Adipose tissue (tissue), 3 donors: ENCODE data around the gene PRKCA. TPM values are rescaled to one million over a fixed set of nuclear protein-coding genes. Genes with fewer than 3 reads are reported as not detected.
"Not testable (repeated sequence)": the region's sequence is repeated elsewhere in the genome, so short reads cannot be mapped to it uniquely, and the experiment has no call there.

Experiments
- H3K27ac ChIP-seq: one replicate; pipeline ENCODE4 v1.5.1; 2013; ENCODE audit warnings: low read depth, low read length
- WGBS, 3 donors: extraction: QIAGEN DNeasy Blood & Tissue Kit; methylation state at CpG; one replicate each; pipeline ENCODE4 v1.1.7; 2013; 5-methylcytosine and 5-hydroxymethylcytosine counted together
- polyA plus RNA-seq, 3 donors: library from polyadenylated mRNA; stranded (reverse); fragments of 200-250 nt; gene quantifications; one replicate each; pipeline ENCODE4 v1.2.3, GENCODE V29; 2013
- donor health status: healthy with polysubstance abuse.
- donor health status: Bipolar disorder and iron deficiency.
- donor health status: healthy.

Gene PRKCA
- polyA plus RNA-seq, 3 donors, result 2.1 to 6.3 (median 2.3) TPM

DNA sequence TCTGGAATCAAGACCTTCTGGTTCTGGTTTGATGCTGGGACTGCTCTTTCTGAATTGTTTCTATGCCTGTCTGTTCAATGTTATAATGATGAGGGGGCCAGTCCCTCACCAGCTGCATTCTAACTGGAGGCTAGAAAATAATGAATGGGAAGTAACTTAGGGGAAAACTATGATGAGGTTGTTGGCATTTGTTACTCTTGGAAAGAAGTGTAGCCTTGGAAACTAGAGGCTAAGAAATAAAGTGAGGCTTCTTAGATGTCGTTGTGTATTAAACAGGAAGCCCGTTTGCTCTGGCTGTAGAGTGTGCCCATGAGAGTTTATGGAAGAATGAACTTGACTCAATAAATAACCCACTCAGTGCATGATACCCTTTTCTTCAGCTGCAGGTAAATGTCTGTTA is 140.8 kb downstream of the PRKCA start:
- 64 to 83% (median 66%) methylated on average over 2 of the region's 2 CpGs for WGBS, 3 donors

DNA sequence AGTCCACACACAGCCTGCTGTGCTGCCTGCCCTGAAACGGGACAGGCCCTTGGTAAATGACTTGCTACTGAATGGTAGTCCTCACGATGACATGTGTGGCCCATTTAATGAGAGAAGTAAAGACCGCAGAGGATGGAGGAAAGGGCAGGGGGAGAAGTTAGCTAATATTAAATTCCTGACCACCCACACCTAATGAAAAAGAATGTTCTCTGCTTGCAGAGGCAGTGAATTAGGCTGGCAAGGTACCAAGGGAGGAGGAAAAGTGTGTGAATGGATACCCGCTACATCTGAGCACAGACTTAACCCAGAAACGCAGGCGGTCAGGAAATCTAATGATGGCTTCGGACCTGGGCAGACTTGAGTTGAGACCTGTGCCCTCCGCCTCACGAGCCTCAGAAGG is 141.2 kb downstream of the PRKCA start:
- WGBS, 3 donors, result 73 to 84% (median 73%) methylated on average over 9 of the region's 9 CpGs
- H3K27ac ChIP-seq, result no peak overlapping the region

More for the DNA sequence above, 140.8 kb downstream of the PRKCA start:
- no peak overlapping the region for H3K27ac ChIP-seq

DNA sequence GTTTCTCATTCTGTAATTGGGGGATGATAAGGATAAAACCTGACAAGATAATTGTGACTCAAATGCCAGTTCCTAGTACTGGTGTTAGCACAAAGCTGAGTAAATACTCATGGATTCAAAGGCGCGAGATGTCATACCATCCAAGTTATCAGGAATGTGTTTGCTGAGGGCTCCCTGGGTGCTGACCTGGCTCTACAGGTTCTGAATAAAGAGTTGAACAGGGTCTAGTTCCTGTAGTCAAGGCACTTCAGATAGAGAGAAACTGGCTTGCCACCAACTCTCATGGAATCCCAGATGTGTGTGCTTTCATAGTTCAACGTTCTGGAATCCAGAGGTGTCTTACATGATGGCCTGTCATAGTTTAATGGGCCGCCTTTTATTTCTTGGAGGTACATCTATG is 141.6 kb downstream of the PRKCA start:
- H3K27ac ChIP-seq, result no peak overlapping the region
- WGBS, 3 donors, result 71 to 93% (median 89%) methylated on average over 4 of the region's 4 CpGs

DNA sequence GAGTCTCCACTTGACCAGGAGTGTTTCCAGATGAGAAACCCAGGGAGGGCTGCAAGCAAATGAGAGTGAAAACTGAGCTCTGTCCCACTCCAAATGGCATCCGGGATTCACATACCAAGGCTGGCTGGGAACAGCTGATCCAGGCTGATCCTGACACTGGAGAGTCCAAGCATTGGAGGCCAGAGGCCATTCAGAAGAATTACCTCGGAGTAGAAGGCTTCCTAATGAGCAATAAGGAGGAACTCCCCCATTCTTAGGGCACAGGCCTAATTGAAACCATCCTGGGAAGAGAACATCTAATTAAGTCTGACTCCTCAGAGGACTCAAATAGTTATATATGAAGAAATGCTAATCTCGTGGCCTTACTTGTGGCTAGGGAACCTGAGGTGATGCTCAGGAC is 142.8 kb downstream of the PRKCA start:
- WGBS, 3 donors, result 82 to 88% (median 88%) methylated on average over 3 of the region's 3 CpGs
- H3K27ac ChIP-seq, result no peak overlapping the region

DNA sequence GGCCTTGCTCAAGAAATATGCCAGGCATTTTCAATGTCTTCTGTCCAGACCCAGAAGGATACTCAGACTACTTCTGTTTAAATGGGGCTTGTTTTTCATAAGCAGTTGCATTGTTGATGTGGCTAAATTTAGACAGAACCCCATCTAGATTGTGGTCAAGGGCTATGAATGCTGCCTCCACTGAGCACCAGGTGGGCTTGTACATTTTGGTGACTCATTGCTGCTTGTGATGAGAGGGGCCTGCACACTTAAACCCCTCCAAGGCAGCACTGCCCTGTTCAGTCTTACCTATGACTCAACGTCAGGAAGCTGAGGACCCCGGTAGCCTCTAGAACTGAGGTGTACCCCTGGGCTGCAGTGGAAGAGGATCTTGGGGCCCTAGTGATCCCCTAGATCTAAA is 144.0 kb downstream of the PRKCA start:
- H3K27ac ChIP-seq, result no peak overlapping the region
- WGBS, 3 donors, result 78 to 100% (median 96%) methylated on average over 2 of the region's 2 CpGs

DNA sequence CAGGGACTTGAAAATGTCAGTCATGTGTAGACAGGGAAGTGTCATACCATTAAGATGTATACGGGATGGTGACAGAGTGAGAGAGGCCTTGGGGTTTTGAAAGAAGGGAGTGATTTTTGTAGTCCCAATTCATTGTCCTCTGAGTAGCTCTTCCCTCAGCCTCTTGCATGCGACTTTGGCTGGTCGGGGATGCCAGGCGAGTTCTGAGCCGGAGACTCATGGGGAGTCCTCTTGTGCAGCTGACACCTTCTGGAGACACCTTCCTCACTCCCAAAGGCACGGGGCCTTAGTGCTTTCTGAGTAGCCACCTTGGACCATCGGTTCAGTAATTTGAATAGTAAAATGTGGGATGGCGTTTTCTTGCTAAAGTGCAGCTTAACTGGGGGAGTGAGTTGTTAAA is 144.7 kb downstream of the PRKCA start:
- no peak overlapping the region for H3K27ac ChIP-seq

DNA sequence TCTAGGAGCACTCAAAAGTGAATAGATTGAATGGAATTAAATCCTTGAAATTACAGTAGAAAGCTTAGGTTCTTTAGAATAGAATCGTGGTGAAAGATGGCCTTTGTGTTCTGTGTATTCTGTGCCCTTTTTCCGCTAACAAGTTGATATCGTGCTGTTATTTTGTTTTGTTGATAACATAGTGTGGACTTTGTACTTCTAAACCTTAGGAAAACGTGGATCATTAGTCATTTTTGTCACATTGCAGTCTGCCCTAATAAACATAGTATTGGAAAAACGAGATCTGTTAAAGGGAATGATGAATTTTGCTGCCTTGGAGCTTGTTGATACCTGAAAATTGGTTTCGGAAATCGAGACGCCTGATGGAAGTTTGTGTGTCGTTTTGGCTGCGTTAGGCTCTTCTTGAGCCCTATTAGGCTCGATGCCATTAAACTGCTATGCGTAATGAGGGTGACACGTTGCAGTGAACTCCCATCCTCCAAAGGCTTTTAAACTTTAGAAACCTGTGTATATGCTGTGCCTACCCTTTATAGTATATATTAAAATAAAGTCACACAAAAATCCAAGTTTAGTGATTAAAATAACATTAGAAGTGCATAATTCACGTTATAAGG is 145.7 kb downstream of the PRKCA start:
- H3K27ac ChIP-seq, result no peak overlapping the region

More for the DNA sequence above, 144.7 kb downstream of the PRKCA start:
- WGBS, 3 donors, result 92 to 94% (median 93%) methylated on average over 8 of the region's 8 CpGs

DNA sequence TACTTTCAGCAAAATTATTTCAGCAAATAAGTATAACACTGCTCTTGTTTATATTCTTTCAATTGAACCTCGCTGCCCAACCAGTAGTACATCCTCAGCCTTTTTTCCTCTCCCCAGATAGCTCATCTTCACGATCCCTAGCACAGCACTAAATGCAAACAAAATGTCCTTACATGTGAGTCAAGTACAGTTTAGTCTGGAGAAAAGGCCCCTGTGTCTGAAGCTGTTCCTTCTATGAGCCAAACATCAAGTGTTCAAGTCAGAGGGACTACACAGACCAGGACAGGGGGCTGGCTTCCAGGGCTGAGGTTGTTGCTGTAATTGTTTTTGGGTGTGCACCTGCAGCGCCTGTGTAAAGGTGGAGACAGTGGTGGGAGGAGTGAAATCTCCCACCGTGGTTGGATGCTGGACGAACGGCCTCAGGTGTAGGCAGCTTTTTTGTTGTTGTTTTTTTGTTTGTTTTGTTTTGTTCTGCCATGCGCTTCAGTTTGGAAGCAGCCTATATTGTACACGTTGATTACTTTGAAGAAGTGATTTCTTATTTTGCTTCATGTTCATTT is 147.1 kb downstream of the PRKCA start:
- H3K27ac ChIP-seq, result no peak overlapping the region
- WGBS, 3 donors, result 83 to 86% (median 84%) methylated on average over 8 of the region's 8 CpGs

More for the DNA sequence above, 145.7 kb downstream of the PRKCA start:
- WGBS, 3 donors, result 29 to 82% (median 80%) methylated on average over 14 of the region's 14 CpGs

DNA sequence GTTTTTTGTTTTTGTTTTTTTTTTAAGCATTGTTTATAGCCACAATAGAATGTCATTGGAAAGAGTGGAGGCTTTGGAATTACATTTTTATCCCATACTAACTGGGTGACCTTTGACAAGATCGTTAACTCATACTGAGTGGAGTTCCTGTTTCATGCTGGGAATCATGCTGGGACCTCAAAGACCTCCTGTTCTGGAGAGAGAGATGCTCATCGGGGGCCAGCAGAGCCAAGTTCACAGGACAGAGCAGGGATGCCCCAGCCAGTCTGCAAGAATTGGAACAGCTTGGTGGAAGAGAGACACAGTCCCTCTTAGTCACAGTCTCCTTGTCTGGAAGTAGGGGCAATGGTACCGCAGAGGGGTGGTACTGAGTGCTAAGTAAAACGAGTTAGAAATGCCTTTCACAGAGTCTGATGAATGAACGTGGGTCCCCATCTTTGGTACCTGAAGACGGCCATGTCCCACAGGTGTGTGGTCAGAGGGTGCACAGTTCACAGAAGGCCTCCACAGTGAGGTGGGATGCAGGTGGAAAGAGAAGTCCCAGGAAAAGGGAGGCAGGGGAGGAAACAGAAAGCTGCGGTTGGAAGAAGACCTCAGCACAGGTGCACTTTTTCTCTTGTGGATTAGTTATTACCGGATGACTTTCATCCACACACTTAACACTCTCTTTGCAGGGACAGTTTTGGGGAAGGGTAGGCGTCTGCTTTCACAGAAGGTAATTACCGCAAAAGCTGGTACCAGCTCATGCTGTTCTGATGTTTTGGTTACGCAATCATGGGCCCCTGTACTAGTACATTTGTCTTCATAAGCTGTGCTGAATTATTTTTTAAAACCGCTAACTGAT is 147.8 kb downstream of the PRKCA start:
- 62 to 88% (median 87%) methylated on average over 12 of the region's 12 CpGs for WGBS, 3 donors

DNA sequence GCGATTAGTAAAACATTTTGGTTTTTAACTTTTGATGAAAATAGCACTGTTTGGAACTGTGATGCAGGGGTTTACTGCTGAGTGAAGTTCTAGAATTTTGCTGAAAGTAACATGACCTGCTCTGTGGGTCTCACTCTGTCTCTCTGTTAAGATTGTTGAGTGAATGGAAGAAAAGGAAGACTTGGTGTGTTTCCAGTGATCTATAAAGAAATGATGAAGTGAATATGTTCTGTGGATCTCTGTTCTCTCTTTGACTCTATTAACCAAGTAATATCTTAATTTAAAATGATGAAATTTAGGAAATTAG is 148.4 kb downstream of the PRKCA start:
- 83 to 95% (median 93%) methylated on average over 1 of the region's 1 CpG for WGBS, 3 donors
- H3K27ac ChIP-seq, result no peak overlapping the region

More for the DNA sequence above, 147.8 kb downstream of the PRKCA start:
- H3K27ac ChIP-seq, result no peak overlapping the region

DNA sequence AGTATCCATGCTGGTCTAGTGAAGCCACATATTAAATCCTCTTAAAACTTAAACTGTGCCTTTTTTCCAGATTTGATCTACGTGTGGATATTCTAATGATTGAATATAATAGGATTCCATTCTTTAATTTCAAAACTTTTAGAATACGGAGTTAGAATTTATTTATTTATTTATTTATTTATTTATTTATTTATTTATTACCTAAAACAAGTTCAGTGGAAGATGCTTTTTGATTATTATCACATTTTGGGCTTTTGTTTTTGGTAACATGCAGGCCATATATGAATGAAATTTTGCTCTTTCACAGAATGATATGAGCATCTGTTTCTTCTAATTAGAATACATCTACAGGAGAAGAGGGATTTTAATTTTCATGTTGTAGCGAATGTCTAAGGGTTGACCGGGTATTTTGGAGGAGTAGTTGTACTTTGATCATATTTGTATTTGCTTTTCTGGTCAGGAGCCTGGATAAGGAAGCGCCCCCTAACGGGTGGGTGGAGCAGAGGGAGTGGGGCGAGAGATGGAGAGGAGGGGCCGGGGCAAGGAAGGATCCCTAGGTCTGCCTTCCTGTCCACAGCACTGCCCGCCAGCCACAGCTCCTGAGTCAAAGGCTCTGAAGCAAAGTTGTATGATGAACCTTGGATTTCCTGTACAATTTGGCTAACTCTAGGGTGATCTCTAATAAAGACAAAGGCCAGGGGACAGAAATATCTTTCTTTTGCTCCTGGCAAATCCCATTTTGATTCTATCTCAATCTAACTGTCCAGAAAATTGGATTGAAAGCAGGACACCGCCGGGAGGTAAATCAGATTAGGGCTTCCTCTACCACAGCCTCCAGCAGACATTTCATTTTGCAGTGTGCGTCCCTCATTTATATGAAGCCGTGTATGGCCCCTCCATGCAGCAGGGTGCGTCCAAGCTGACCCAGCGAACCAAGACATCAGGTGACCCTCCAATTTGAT is 149.1 kb downstream of the PRKCA start:
- H3K27ac ChIP-seq, result no peak overlapping the region
- WGBS, 3 donors, result 62 to 81% (median 78%) methylated on average over 15 of the region's 15 CpGs

DNA sequence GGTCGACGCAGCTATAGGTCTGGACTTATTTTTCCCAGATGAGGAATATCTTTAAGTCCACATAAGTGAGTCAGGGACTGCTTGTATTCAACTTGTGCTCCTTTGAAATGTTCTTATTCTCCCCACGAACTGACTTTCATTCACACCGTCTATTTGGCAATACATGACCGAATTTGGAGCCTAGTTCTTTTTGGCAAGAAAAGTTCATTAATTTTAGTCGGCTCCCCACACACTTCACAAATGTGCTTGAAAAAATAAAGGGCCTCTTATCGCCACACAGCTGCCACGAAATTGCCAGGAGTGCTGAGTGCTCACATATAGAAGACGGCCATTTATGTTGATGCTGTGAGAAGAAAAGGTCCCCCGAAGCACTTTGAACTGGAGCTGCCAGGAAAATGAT is 152.6 kb downstream of the PRKCA start:
- WGBS, 3 donors, result 64 to 84% (median 73%) methylated on average over 10 of the region's 10 CpGs
- H3K27ac ChIP-seq, result no peak overlapping the region

DNA sequence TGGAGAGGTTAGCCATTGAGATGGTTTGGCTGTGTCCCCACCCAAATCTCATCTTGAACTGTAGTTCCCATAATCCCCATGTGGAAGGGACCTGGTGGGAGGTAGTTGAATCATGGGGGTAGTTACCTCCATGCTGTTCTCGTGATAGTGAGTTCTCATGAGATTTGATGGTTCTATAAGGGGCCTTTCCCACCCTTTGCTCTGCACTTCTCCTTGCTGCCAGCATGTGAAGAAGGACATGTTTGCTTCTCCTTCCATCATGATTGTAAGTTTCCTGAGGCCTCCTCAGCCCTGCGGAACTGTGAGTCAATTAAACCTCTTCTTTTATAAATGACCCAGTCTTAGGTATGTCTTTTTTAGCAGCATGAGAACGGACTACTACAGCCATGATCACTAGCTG is 155.1 kb downstream of the PRKCA start:
- WGBS, 3 donors, result 92 to 98% (median 97%) methylated on average over 3 of the region's 3 CpGs
- not testable (repeated sequence) for H3K27ac ChIP-seq

DNA sequence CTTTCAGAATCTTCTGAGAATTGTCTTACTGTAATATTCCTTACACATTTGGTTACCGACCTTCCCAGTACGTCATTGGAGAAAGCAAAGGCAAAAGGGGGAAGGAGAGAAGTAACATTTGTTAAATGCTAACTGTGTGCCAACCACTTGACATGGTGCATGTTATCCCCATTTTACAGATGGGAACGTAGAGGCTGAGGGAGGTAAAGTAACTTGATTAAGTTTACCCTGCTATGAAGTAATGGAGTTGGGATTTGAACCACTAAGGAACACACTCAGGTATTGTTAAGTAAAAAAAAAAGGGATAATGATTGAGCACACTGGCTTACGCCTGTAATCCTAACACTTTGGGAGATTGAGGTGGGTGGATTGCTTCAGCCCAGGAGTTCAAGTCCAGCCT is 156.4 kb downstream of the PRKCA start:
- no peak overlapping the region for H3K27ac ChIP-seq
- 94 to 97% (median 97%) methylated on average over 4 of the region's 4 CpGs for WGBS, 3 donors

DNA sequence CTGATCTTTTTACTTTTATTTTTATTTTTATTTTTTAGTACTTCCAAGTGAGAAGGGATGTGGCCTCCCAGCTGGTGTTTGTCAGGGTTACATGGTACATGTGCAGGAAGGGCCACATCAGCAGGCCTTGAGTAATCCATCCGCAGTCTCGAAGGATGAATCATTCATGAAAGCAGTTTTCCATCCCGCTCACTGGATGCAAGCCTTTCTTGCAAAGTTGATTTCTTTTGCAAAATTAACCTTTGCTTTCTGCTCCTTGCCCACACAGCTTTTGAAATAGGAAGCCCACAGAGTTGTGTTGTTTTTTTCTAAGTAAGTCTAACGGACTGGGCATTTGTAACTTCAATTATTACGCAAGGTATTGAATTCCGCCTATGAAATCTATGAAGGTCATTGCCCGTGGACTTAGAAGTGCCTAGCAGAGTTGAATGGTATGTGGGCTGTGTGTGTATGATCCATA is 157.4 kb downstream of the PRKCA start:
- WGBS, 3 donors, result 34 to 72% (median 45%) methylated on average over 7 of the region's 7 CpGs
- no peak overlapping the region for H3K27ac ChIP-seq

DNA sequence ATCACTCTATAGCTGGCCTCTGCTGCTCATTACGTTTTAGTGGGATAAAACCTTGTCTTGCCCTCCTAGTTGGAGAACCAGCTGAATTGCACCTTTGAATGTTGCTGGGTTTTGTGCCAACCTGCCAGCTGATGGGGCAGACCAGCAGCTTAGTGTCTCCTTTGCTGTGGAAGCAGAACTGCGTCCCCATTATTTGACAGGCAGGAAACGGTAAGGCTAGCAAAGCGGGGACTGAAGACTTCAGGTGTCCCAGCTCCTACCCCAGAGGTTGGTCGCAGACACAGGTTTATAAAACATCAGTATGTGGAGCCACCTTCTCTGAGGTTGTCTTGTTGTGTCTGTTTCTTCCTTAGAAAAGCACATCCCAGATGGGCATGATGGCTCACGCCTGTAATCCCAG is 158.1 kb downstream of the PRKCA start:
- no peak overlapping the region for H3K27ac ChIP-seq
- 72 to 91% (median 76%) methylated on average over 6 of the region's 6 CpGs for WGBS, 3 donors

DNA sequence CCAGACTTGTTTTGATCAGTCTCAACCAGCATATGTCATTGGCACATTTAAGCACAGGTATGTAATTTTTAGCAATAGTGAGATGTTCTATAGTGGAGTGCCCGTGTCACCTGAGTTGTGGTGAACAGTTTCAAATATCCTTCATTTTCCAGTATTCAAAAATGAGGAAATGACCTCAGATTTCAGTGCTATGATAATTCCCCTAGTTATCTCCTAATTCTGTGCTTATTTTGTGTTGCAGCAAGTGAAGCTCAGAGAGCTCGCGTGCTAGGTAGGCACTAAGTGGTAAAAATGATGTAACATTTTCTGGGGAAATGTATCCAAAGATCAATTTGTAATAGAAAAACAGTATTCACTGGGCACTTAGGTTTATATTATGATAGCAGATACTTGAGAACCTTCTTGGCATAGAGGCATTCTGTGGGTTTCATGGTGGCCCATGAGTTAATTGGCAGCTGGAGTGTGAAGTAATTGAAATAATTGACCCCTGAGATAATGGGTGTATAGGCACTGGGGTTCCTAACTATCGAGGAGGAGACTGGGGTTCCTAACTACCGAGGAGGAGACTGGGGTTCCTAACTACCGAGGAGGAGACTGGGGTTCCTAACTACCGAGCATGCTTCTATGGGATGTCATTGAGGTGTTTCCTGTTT is 159.1 kb downstream of the PRKCA start:
- 66 to 87% (median 69%) methylated on average over 7 of the region's 7 CpGs for WGBS, 3 donors
- H3K27ac ChIP-seq, result no peak overlapping the region

DNA sequence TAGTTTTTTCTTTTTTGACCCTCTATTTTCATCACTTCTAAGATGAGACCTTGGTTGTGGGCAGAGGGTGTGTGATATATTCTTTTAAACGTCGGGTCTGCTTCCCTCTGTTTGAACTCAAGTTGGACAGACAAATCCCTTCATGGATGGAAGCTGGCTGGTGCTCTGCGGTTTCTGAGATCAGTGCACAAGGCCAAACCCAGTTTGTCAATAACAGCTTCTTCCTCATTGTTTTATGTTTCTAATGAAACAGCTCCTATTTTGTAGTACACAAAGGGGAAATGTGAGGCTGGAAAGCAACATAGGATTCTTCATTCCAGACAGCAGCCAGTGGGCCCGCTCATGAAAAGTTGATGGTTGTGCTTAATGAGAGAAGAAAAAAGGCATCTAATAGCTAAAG is 159.6 kb downstream of the PRKCA start:
- 64 to 86% (median 74%) methylated on average over 4 of the region's 4 CpGs for whole genome bisulfite sequencing, 3 donors
- no peak overlapping the region for H3K27ac ChIP-seq
